Amniotic stem cell (primary cell): Measurements from ENCODE around the gene STAT4.

Experiments used
- DNase-seq: peaks from one replicate; lab custom pipeline; 2025; lab: John Stamatoyannopoulos, UW

STAT4 gene

GRCh38 chr2:191043438-191043837 lies 107.4 kb downstream of the STAT4 start:
- DNase-seq, result no peak

- no peak for DNase-seq
Measured at GRCh38 chr2:191041418-191042161, 109.2 kb downstream of the STAT4 start.

GRCh38 chr2:191039616-191040015 lies 111.2 kb downstream of the STAT4 start:
- no peak for DNase-seq

GRCh38 chr2:191038741-191039140 lies 112.1 kb downstream of the STAT4 start:
- no peak for DNase-seq

- DNase-seq, result no peak
Measured at GRCh38 chr2:191038241-191038725, 112.5 kb downstream of the STAT4 start.

GRCh38 chr2:191037351-191037750 lies 113.4 kb downstream of the STAT4 start:
- no peak for DNase-seq

DNA sequence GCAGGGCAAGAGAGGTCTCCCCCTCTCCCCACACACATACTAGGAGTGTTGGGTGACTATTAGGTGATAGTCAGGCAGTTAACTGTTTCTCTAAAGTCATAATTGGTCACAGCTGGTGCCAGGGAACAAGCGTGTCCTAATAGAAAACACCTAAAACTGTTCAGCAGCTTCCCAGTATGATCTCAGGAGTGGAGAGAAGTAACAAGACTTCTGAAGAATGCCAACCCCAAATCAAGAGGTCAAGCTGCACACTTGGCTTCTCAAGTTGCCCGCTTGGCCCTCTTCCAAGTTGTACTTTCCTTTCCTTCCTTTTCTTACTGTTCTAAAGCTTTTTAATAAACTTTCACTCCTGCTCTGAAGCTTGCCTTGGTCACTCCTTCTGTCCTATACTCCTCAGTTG lies 114.4 kb downstream of the STAT4 start:
- DNase-seq, result no peak

- no peak for DNase-seq
Measured at GRCh38 chr2:191032588-191033429, 118.0 kb downstream of the STAT4 start.

DNA sequence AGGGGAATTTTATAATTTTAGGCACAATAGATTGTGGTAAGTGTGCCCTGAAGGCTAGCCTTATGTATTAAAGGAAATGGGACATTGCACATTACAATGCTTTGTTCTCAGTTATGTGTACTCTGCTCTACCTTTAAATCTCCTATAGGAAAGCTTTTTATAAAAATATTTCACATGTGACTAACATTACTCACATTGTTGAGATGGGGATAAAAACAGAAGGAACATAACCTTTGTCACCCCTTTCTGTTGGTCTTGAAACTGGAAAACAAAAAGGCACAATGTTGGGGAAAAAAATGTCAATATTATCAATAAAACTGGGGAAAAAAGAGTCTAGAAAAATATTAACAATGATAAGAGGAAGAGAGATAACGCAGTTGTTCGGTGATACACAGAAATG lies 119.5 kb downstream of the STAT4 start:
- DNase-seq, result no peak

GRCh38 chr2:191030521-191031154 lies 120.2 kb downstream of the STAT4 start:
- DNase-seq, result no peak

DNA sequence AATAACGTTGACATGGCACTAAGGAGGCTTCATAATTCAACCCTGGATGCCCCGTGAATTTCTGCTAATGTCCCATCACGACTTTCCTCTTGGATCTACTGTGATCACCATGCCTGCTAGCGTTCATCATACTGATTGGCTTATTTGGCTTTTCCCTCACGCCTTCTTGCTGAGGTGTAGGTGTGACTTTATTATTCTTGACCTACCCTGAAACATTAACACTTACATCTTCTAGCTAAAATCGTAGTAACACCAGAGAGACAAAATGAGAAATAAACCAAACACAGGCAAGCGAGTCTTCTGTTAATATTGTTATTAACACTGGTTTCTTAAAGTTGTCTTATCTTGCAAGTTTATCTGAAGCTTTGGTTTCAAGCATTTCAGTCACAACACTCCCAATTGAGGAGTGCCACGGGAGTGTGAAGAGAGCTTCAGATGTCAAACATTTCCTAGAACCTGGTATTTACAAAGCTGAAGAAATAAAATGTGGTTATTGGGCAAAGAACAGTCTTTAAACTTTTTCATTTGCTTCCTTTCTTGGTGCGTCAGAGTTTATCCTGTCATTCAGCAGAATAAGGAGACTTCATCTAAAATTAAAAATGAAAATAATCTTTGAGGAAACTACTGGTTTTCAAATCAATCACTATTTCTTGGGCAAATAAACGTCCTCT lies 121.4 kb downstream of the STAT4 start:
- DNase-seq, result no peak

DNA sequence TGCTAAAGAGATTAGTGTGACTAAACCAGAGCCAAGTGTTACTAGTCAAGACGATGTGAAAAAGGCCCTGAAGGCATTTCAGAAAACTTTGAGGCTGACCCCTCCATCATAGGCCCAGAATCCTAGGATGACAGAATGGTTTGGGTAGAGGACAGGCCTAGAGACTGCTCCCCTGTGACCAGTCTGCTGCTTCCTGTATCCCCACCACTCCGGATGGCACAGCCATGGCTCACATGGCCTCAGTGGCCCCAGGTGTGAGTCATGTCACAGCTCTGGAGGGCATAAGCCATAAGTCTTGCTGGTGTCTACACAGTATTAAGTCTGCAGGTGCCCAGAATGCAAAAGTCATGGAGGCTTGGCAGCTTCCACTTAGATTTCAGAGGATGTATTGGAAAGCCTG lies 124.4 kb downstream of the STAT4 start:
- no peak for DNase-seq

GRCh38 chr2:191025135-191025534 lies 125.7 kb downstream of the STAT4 start:
- no peak for DNase-seq

DNA sequence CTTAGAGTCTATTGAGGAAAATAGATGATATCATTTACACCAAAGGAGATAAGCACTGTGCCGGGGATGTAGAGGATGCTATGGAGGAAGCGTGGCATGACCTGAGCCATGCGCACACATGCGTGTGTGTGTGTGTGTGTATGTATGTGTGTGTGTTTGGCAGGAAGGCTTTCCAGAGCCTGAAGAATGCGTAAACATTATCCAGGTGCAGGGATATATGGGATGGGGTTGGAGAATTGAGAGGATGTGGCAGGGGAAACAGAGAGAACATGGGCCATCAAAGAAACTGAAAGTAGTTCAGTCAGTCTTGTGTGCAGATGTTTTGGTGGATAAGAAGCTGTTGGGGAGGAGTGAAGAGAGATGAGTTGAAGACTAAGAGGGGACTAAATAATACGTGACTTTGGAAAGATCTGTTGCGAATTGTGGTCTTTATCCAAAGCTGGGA lies 127.5 kb downstream of the STAT4 start:
- DNase-seq, result no peak

- DNase-seq, result peak; percentile 29
Measured at GRCh38 chr2:191020742-191021381, 129.9 kb downstream of the STAT4 start.

DNA sequence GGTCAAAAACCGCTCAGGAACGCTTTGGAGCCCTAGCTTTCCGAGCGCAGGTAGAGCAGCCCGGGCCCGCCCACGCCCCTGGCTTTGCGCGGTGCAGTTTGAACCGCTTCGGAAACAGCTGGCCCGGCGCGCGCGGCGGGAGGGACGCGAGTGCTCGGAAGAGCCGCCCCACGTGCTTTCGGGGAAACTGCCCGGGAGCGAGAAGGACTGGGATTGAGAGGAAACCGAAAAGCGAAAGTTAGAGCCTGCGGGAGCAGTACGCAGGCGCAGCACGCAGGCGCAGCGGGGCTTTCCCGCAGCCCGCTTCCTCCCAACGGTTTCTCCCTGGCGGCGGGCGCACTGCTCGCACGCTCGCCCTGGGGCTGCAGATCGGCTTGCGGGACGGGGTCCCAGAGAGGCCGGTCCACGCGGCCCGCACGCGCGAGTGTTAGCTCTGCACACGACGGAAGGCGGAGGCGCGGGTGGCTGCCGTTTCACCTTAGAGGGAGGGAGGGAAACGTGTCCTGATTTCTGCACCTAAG lies 130.5 kb downstream of the STAT4 start:
- peak; percentile 89 for DNase-seq

GRCh38 chr2:191019376-191019775 lies 131.4 kb downstream of the STAT4 start:
- DNase-seq, result no peak

GRCh38 chr2:191018643-191019119 lies 132.1 kb downstream of the STAT4 start:
- DNase-seq, result no peak

DNA sequence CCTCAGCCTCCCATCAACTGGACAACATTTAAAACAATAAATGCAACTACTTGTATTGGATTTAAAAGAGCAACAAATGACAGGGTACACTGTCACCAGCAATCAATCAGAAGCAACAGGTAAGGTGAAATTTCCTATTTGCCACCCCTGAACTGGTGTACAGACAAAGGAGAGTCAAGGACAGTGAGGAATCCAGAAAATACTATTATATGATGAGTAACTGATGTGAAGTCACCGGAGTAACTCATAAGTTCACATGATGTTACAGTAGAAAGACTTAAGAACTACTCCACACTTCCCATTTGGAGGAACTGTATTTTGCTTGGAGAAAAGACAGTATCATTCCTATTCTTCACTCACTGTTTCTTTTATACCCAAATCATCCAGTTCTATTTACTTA lies 132.7 kb downstream of the STAT4 start:
- DNase-seq, result no peak

DNA sequence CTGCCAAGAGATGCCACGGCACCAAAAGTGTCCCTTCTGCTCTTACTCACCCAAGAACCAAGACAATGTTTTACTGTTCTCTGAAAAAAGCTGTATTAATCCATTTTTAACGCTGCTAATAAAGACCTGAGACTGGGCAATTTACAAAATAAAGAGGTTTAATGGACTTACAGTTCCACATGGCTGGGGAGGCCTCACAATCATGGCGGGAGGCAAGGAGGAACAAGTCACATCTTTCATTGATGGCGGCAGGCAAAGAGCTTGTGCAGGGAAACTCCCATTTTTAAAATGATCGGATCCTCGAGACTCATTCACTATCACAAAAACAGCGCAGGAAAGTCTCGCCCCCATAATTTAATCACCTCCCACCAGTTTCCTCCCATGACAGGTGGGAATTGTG lies 135.0 kb downstream of the STAT4 start:
- no peak for DNase-seq

GRCh38 chr2:191015239-191015638 lies 135.6 kb downstream of the STAT4 start:
- DNase-seq, result no peak
